Measurements from ENCODE around the gene EPPIN.
"Not testable (repeated sequence)": the region's sequence is repeated elsewhere in the genome, so short reads cannot be mapped to it uniquely, and the experiment has no call there.

Gene EPPIN

DNA sequence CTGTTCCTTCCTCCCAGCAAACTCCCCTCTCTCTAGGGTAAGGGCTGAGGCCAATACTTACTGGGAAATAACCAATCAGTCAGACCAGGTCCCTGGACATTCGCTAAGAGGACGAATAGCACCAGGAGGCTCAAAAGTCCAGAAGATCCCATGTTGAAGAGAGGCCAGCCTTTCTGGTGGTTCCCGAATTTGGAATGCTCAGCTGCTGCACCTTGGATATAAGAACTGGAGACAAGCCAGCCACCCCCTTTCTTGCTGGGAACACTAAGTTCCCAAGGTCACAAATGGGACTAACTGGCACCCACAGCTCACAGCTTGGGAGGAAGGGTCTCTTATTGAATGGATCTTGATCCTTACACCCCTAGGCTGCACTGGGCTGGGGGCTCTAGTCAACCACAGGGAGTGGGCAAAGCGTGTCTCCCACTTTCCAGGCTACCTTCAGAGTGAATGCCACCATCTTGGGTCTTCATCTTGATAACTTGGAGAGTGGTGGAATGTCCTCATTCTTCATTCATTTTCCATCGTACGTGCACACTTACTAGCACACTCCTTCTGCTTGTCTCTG lies at the start of gene EPPIN:
EPPIN (minus strand) TSS at position 196 of the 565 bp plus-strand sequence; CDS start at position 152, 44 bp downstream.
- no peak for DNase-seq

DNA sequence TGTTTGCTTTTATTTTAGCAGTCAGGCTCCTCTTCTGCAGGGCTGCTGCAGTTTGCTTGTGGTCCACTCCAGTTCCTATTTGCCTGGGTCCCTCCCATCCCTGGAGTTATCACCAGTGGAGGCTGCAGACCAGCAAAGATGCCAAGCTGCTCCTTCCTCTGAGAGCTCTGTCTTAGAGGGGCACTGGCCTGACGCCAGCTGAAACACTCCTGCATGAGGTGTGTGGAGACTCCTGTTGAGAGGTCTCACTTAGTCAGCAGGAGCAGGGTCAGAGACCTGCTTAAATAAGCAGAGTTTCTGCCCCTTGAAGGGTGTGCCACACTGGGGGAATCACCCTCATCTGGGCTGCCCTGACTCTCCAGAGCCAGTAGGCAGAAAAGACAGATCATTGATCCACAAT lies 48.0 kb upstream of the EPPIN start:
- DNase-seq: no peak

DNA sequence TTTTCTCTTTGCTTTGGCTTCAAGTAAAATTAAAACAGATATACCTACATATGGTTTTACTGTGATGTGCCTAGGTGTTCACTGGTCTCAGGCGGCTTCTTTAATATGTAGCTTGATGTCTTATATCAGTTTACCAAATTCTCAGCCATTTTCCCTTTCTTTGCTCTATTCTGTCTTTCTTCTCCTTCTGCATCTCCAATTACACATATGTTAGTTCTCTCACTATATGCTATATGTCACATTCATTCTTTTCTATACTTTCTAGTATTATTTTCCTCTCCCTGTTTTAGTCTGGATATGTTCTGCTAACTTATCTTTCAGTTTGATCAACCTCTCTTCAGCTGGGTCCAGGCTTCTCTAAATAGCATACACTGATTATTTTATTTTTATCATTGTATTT lies 46.3 kb upstream of the EPPIN start:
- no peak for DNase-seq

DNA sequence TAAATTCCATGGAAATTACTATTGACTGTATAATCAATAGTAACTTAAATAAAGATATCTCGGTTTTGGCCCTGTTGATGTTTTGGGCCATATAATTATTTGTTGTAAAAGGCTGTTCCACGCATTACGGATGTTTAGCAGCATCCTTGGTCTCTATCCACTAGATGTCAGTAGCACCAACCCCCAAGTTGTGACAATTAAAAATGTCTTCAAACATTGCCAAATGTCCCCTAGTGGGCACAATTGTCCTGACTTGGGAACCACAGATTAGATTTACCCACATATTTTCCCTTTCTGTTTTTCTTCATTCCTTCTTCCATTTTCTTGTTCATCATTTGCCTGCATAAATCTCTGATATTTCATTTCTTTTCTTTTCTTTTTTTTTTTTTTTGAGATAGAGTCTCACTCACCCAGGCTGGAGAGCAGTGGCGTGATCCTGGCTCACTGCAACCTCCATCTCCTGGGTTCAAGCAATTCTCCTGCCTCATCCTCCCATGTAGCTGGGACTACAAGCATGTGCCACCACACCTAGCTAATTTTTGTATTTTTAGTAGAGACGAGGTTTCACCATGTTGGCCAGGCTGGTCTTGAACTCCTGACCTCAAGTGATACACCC lies 45.5 kb upstream of the EPPIN start:
- no peak for DNase-seq

DNA sequence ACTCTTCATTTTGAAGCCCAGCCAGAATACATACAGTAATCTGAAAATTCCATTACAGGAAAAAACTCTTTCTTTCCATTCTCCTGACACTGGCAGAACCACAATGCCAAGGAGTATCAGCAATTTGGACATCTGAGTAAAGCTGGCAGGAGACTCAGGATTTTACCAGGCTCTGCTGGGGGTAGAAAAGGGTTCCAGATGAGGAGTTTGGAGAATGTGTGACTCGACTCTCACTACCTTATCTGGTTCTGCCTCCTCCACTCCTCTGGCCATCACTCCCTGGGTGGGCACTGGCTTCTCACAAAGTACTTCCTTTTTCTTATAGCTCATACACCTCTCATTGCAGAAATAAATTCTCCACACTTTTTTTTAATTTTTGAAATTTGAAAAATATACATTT lies 42.5 kb upstream of the EPPIN start:
- DNase-seq: no peak

DNA sequence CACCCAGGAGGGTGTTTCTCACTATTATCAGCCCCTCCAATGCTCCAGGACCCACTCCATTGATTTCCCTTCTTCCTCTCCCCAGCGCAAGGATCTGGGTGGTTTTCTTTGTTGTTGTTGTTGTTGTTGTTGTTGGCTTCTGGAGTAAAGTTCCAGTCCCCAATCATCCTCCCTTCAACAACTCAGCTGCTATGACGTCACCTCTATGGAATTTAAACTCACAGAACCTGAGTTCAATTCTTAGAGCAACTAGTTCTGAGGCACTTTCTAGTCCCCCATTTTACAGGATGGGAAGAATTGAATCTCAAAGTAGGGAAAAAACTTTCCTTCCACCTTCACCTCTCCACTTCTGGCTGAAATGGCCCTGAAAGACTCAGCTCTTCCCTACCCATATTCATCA lies 41.6 kb upstream of the EPPIN start:
- no peak for DNase-seq

DNA sequence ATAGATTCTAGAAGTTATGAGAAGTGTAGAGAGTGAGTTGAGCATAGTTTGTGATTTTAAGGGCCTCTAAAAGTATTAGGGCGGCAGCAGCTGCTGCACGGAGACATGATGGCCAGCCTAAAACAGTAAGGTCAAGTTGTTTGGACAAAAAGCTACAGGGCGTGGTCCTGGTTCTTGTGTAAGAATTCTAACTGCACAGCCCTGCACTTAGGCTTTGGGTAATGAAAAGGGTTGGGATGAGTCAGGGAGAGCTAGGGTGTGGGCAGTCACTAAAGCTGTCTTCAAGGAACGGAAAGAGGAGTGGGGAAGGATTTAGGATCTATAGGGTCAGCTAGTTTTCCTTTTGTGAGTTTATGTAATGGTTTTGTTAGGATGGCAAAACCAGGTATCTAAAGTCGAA lies 38.8 kb upstream of the EPPIN start:
- DNase-seq: not testable (repeated sequence)

DNA sequence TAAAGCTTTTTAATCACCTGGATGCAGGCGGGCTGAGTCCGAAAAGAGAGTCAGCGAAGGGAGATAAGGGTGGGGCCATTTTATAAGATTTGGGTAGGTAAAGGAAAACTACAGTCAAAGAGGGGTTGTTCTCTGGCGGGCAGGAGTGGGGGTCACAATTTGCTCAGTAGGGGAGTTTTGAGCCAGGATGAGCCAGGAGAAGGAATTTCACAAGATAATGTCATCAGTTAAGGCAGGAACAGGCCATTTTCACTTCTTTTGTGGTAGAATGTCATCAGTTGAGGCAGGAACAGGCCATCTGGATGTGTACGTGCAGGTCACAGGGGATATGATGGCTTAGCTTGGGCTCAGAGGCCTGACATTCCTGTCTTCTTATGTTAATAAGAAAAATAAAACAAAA lies 37.1 kb upstream of the EPPIN start:
- DNase-seq: not testable (repeated sequence)

DNA sequence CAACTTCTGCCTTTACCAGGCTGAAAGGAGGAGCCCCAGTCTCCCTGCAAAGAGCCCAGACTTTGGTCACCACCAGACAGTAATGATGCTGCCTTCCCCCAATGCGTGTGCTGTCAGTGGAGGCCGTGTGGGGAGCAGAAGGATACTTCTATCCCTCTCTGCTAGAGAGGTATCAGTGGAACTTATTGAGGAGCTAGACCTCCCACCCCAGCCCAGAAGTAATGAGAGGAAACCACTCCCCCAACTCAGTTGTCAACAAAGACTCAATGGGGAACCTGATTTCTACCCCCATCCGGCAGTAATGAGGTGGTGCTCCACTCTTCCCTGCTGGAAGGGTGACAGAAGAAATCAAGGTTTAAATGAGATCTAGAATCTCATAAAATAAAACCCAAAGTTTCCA lies 36.3 kb upstream of the EPPIN start:
- DNase-seq: no peak

DNA sequence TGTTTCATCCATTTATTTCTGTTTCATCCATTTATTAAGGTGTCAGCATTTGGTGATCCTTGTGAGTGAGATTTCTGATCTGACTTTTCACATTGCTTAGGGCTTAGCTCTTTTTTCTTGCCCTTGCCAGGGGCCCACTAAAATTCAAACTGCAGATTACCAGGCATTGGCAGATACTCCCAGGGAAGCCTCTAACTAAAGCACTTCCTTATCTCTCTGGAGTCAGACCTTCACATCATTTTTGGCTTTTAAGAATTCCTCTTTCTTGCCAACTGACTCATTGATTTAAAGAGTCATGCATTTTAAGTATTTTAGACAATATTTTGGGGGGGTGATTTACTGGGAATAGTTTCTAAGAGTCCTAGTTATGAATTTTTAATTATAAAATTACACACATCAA lies 34.5 kb upstream of the EPPIN start:
- no peak for DNase-seq

DNA sequence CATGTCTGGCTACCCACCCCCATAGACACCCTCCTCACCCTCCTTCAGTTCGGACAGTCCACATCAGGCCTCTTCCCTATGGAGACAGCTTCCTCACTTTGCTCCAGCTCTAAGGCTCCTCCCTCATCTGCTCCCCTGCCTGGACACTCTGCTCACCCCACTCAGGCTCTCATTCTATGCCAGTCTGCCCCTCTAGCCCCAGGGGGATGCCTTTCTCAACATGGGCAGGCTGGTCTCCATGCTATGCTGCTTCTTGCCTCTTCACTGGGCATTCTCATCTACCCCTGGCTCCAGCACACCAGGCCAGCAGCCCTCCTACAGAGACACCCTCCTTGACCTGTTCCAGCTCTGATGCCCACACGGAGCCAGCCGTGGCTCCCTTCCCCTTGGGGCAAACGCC lies 32.0 kb upstream of the EPPIN start, which contains the start of gene WFDC8:
WFDC8 (minus strand) TSS at position 101 of the 400 bp plus-strand sequence; CDS start at position 64, 37 bp downstream.
- DNase-seq: no peak

DNA sequence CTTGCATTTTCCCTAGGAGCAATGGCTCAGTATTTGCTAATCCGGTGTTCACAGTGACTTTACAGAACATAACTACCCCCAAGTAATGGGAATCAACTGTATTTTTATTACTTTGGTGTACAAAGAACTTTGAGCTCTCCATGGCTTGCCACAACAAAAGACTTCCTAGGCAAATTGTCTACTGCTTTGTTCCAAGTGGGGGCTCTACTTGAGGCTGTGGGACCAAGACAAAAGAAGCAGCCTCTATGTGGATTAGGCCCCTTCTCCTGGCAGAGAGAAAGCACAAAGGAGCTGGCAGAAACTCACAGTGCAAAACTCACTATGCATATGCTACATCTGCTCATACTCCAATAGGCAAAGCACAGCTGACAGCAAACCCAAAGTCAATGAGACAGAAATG lies 31.0 kb upstream of the EPPIN start:
- DNase-seq: no peak

DNA sequence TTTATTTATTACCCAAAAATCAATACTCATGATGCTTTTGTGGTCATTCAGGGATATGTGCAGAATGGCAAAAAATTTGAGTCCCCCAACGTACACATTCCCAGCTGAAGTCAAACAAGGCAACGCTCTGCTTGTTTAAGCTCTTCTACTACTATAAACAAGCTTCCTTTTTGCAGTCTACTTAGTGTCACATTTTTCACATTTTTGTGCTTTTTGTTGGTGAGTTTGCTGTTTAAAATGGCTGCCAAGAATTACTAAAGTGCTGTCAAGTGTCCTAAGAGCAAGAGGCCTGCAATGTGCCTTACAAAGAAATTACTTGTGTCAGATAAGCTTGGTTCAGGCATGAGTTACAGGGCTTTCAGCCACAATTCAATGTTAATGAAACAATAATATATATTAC lies 29.8 kb upstream of the EPPIN start:
- no peak for DNase-seq

DNA sequence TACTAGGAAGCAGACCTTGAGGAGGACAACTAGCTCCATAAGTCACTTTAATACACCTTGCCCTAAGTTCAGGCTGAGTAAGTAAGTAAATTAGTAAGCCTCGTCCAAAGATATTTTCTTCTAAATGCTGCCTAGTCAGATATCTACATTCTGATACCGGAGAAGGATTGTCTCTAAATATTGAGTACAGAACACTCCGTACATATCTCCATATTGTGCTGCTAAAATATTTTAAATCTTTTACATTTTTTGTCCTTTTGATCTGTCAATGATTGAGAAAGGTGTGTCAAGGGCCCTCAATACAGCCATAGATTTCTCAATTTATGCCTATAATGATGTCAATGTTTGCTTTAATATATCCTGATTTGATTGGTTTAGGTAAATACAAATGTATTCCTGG lies 28.7 kb upstream of the EPPIN start:
- no peak for DNase-seq

DNA sequence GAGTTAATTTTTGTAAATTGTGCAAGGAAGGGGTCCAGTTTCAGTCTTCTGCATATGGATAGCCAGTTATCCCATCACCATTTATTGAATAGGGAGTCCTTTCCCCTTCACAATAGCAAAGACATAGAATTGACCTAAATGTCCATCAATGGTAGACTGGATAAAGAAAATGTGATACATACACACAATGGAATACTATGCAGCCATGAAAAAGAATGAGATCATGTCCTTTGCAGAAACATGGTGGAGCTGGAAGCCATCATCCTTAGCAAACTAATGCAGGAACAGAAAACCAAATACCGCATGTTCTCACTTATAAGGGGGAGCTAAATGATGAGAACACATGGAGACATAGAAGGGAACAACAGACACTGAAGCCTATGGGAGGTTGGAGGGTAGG lies 22.4 kb upstream of the EPPIN start:
- DNase-seq: not testable (repeated sequence)

DNA sequence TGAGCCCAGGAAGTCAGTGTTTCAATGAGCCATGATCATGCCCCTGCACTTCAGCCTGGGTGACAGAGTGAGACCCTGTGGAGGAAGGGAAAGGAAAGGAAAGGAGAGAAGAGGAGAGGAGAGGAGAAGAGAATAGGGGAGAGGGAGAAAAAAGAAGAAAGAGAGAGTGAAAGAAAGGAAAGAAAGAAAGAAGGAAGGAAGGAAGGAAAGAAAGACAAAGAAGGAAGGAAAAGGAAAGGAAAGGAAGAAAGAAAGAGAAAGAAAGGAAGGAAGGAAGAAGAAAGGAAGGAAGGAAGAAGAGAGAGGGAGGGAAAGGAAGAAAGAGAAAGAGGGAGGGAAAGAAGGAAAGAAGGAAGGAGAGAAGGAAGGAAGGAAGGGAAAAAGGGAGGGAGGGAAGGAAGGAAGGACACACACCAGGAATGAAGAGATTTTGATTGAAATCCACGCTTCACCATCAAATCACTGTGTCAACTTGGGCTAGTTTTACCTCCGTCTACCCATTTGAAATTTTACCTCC lies 17.6 kb upstream of the EPPIN start:
- no peak for DNase-seq

DNA sequence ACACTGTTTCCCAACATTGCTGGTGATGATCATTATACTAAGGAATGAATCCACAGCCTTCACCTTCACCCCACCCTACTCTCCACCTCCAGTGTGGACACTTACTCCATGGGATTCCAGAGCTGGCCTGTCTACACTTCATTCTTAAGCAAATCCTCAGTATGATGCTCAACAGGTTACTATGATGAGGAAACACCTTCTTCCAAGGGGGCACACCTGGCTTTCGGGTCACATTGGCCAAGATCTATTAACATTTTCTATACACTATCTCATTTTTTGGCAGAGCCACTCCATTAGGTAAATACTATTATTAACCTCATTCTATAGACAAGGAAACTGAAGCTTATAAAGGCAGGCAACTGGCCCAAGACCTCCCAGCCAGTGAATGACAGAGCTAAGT lies 8.0 kb upstream of the EPPIN start:
- no peak for DNase-seq

DNA sequence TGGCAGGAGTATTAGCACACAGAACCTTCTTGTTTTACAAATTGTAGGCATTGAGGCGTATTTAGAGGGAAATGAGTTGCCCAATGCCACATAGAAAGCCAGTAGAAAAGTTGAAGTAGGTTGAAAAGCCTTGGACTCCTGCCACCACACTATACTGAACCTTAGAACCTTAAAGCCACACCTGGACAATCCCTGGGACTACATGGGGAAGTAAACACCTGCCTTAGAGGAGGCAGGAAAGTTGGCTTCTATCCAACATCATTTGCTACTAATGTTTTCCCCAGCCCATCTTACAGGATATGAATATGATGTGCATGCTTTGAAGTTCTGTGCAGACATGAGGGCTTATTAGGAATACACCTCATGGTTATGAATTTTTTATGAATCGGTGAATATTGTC lies 5.3 kb upstream of the EPPIN start:
- no peak for DNase-seq

DNA sequence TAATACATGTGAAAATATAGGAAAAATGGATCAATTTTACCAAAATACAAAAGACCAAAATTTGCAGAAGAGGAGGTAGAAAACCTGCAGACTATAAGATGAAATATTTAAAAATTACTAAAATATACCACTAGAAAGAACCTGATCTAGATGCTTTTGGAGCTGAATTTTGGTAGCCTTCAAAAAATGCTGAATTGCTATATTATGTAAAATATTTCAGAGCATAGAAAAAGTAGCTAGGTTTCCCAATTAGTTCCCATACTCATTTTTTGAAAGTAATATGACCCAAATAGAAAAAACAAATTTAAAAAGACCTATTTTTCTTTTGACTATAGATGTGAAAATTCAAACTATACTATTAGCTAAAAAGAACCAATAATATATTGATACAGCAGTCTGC lies 3.6 kb upstream of the EPPIN start:
- no peak for DNase-seq

DNA sequence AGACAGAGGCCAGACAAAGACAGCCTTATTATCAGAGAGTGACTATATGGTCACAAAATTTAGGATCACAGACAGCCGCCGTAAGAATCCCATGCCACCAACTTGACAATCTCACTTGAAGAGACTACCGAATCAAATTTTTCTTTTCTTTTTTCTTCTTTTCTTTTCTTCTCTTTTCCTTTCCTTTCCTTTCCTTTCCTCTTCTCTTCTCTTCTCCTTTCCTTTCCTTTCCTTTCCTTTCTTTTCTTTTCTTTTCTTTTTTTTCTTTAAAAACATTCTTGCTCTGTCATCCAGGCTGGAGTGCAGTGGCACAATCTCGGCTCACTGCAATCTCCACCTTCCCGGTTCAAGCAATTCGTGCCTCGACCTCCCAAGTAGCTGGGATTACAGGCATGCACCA lies 1.2 kb upstream of the EPPIN start:
- no peak for DNase-seq

DNA sequence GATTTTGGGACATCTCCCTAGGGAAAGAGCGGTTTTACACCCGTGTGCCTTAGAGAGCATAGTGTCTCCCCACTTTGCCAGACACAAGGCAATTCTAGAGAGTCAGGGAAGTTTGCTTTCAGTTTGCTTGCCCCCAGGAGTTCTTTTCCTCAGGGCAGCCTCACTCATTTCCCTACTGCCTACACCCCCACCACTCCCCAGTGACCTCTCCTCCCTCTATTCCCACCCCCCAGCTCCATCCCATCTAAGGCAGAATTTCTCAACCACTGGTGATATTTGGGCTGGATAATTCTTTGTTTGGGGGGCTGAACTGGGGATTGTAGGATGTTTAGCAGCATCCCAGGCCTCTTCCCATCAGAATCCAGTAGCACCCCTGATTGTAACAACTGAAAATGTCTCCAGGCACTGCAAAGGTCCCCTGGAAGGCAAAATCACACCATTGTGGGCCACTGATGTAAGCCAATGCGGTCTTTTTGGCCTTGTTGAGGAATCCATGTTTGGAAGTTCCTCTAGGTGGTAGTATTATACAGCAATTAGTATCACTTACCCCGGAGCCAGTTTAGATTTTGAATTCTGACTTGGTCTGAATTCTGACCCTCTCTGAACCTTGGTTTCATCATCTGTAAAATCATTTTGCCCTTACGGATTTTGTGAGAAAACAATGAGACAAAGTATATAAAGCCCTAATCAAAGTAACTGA lies 1.3 kb downstream of the EPPIN start:
- DNase-seq: no peak

DNA sequence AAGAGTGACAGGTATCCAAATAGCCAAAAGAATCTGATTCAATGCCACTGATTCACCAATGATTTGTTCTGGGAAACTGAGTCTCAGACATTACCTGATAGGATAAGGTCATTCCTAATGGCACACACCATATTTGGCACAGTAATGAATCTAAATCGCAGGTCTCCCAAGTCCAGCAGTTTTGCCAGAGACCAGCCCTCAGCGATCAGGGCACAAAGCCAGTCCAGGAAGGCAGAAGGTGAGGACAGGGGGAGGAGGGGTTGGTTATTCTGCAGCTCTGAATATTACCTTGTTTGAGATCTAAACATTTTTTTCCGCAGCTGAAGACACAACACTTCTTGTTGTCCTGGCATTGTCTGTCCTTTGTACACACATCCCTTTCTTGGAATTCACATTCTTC lies 1.9 kb downstream of the EPPIN start:
- no peak for DNase-seq

DNA sequence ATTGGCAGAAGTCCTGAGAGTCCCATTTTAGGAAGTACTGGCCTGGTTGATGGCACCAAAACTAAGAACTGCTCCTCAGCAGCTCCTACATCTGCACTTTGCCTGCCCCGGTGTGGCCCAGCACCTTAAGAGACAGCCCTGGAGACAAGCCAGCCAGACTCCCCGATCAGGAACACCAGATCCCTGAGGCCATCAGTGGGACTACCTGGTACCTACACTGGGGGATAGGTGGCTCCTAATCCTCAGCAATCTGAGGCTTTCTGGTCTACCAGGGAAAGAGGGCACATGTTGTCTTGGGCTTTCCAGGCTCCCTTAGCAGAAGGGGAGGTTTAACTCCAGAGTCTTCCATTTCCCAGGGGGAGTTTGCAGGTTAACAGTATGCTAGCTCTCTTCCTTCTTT lies 7.8 kb downstream of the EPPIN start, which contains the start of gene WFDC6:
WFDC6 (minus strand) TSS at position 101 of the 400 bp plus-strand sequence; CDS start at position 26, 75 bp downstream.
- no peak for DNase-seq

DNA sequence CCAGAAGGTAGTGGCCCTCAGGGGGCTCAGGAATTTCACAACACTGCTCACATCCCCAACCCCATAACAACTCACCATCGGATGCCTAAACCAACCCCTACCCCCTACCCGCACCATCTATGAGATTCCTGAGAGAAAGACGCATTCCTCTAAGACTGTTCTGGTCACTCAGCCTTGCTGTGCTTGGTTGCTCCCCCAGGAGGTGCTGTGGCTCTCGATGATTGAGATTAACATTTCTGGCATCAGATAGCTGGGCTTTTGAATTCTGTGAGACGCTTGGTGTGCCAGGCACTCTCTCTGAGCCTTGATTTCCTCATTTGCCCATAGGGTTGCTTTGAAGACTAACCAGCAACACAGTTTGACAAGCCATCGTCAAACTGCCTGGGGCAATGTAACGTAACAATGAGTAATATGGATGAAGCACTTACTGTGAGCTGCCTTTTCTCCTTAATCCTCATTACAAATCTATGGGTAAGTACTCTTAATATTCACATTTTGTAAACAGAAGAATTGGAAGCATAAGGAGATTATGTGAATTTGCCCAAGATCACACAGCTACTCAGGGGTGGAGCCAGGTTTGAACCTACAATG lies 8.9 kb downstream of the EPPIN start:
- DNase-seq: no peak

Data from CD4-positive, alpha-beta T cell treated with Interleukin-15 for 1 hour (primary cell).